ENCODE results near the gene TOR1A.

DNA sequence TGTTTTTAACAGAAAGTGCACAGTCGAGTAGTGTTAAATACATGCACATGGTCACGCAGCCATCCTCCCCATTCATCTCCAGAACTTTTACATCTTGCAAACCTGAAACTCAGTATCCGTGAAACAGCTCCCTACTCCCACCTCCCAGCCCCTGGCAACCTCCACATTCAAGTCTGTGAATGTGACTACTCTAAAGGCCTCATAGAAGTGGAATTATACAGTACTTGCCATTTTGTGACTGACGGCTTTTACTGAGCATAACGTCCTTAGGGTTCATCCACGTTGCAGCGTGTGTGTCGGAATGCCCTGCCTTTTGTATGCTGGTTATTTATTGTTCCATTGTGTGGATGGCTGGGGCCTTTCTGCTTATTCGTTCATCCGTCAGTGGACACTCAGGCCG, 47.1 kb upstream of the TOR1A start:
- TF ChIP-seq, protein P1, sequence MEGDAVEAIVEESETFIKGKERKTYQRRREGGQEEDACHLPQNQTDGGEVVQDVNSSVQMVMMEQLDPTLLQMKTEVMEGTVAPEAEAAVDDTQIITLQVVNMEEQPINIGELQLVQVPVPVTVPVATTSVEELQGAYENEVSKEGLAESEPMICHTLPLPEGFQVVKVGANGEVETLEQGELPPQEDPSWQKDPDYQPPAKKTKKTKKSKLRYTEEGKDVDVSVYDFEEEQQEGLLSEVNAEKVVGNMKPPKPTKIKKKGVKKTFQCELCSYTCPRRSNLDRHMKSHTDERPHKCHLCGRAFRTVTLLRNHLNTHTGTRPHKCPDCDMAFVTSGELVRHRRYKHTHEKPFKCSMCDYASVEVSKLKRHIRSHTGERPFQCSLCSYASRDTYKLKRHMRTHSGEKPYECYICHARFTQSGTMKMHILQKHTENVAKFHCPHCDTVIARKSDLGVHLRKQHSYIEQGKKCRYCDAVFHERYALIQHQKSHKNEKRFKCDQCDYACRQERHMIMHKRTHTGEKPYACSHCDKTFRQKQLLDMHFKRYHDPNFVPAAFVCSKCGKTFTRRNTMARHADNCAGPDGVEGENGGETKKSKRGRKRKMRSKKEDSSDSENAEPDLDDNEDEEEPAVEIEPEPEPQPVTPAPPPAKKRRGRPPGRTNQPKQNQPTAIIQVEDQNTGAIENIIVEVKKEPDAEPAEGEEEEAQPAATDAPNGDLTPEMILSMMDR (IDR thresholded peaks at IDR 0.05; ENCODE audit: poor library complexity) = no peak
- TF ChIP-seq EZH2 (IDR thresholded peaks at IDR 0.05; ENCODE audit: borderline replicate concordance) = no peak
- no peak for TF ChIP-seq EZH2phosphoT487 (IDR thresholded peaks at IDR 0.05; ENCODE audit: low read depth, severe bottlenecking, unreplicated experiment)
